ENCODE measurements around the gene PSME3IP1.

The PSME3IP1 gene

DNA sequence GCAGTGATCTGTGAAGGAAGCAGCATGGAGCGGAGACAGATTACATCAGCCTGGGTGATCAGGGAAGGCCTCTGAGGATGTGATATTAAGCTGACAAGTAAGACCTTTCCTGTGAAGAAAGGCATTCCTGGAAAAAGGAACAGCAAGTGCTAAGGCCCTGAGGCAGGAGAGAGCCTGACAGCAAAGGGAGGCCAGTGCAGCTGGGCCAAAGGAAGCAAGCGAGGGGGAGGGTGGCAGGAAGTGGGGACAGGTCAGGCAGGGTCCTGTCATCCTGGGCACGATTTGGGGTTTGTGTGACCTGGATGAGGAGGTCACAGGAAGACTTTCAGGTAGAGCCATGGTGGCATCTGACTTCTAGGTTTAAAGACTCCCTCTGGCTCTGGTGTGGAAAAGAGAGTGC is 81.1 kb downstream of the PSME3IP1 start:
- Histone ChIP-seq H3K36me3 (replicated peaks) (no peaks in the 10 kb centered on the region), H3K4me3 (ENCODE audit: low read depth, low read length) (no peak overlapping the region), H3K27ac (no peak overlapping the region), H3K27me3 (replicated peaks) (no peaks in the 10 kb centered on the region)
- in situ Hi-C loops (cut with HindIII; ENCODE audit: low pct_ligation_motif_present, low sequenced_read_pairs) = no loop called here
- no peak for DNase-seq
- TF ChIP-seq, protein P1, sequence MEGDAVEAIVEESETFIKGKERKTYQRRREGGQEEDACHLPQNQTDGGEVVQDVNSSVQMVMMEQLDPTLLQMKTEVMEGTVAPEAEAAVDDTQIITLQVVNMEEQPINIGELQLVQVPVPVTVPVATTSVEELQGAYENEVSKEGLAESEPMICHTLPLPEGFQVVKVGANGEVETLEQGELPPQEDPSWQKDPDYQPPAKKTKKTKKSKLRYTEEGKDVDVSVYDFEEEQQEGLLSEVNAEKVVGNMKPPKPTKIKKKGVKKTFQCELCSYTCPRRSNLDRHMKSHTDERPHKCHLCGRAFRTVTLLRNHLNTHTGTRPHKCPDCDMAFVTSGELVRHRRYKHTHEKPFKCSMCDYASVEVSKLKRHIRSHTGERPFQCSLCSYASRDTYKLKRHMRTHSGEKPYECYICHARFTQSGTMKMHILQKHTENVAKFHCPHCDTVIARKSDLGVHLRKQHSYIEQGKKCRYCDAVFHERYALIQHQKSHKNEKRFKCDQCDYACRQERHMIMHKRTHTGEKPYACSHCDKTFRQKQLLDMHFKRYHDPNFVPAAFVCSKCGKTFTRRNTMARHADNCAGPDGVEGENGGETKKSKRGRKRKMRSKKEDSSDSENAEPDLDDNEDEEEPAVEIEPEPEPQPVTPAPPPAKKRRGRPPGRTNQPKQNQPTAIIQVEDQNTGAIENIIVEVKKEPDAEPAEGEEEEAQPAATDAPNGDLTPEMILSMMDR (IDR thresholded peaks at IDR 0.05; ENCODE audit: low read depth, low read length, missing control alignments) = no peak

DNA sequence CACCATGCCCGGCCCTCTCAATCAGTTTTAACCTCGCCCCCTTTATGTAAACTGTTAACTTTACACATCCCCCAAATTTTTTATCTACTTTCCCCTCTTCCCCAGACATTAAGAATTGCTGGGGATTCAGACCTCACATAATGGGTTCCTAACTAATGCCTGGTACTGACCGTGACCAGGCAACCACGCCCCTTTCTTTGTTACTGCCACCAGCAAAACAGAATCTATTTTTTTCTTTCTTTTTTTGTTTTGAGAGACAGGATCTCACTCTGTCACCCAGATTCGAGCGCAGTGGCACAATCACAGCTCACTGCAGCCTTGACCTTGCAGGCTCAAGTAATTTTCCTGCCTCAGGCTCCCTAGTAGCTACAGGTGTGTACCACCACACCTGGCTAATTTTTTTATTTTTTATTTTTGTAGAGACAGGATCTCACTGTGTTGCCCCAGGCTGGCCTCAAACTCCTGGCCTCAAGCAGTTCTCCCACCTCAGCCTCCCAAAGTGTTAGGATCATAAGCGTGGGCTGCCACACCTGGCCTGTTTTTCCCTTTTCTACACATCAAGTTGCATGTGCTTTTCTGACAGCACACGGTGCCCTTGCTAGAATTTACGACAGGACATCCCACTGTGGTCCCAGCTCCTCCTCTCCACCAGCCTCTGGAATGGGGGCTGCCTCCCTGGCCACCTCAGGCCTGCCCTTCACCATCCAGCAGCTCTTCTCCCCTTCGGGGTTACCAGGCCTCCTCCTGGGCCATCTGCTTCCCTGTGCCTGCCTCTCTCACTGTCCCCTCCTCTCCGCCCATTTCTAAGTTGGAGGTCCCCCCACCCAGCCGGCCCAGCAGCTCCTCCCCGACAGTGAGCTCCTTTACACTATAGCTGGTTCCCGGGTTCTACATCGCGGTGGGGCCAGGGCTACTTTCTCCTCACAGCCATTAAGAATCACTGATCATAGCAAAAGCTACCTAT is 82.7 kb downstream of the PSME3IP1 start:
- Histone ChIP-seq H3K36me3 (replicated peaks) (no peaks in the 10 kb centered on the region), H3K4me3 (ENCODE audit: low read depth, low read length) (no peak overlapping the region), H3K27ac (no peak overlapping the region), H3K27me3 (replicated peaks) (no peaks in the 10 kb centered on the region)
- TF ChIP-seq, protein P1 (IDR thresholded peaks at IDR 0.05; ENCODE audit: low read depth, low read length, missing control alignments) = no peak
- in situ Hi-C loops (cut with HindIII; ENCODE audit: low pct_ligation_motif_present, low sequenced_read_pairs) = no loop called here
- DNase-seq = no peak

Measured in brain microvascular endothelial cell (primary cell).